ENCODE results near the gene TP63.

Gene TP63

GRCh38 chr3:189944285-189945145 lies 313.3 kb downstream of the TP63 start:
- no peak for DNase-seq

GRCh38 chr3:189945935-189946709 lies 314.9 kb downstream of the TP63 start:
- no peak for DNase-seq
